K562 (cell line): ENCODE data around the gene GADD45B. TPM values are rescaled to one million over a fixed set of nuclear protein-coding genes. Genes with fewer than 3 reads are reported as not detected.

Experiments used
- CBFB ChIP-seq: sonication (generic); formaldehyde crosslinking; IDR thresholded peaks from 2 replicates; pipeline ENCODE4 v1.4.0; 2020; ENCODE audit warnings: mild to moderate bottlenecking, missing genetic modification reagents
- CCNT2 ChIP-seq: IDR thresholded peaks from 2 replicates; pipeline ENCODE4 v1.6.1; 2011; ENCODE audit warnings: borderline replicate concordance, low read depth, mild to moderate bottlenecking, moderate library complexity, mixed read lengths, low read length; ENCODE audit not compliant: insufficient read length; ENCODE audit errors: extremely low read depth
- EP400 ChIP-seq: fragments of 450-650 bp; IDR thresholded peaks from 2 replicates; pipeline ENCODE4 v1.6.1; 2017; ENCODE audit warnings: antibody characterized with exemption, mild to moderate bottlenecking, moderate library complexity
- FOXP1 ChIP-seq: sonication (generic); formaldehyde crosslinking; IDR thresholded peaks from 2 replicates; pipeline ENCODE4 v1.8.0; 2022; ENCODE audit warnings: mild to moderate bottlenecking, missing genetic modification reagents
- HEY1 ChIP-seq: fragments of 250-450 bp; sonication (Bioruptor Pico); IDR thresholded peaks from 2 replicates; pipeline ENCODE4 v1.5.0; 2020; ENCODE audit warnings: mild to moderate bottlenecking, moderate library complexity, borderline replicate concordance
- NFXL1 ChIP-seq: fragments of 450-650 bp; formaldehyde crosslinking; IDR thresholded peaks from 2 replicates; pipeline ENCODE4 v1.4.0; 2021; ENCODE audit warnings: mild to moderate bottlenecking
- NR2F6 ChIP-seq: fragments of 450-650 bp; formaldehyde crosslinking; IDR thresholded peaks from 2 replicates; pipeline ENCODE4 v1.4.0; 2020; ENCODE audit warnings: mild to moderate bottlenecking
- POLR2A ChIP-seq: fragments of 450-650 bp; conservative IDR thresholded peaks from 2 replicates; pipeline ENCODE4 v1.6.1; 2016
- PTTG1 ChIP-seq: fragments of 450-650 bp; IDR thresholded peaks from 2 replicates; pipeline ENCODE4 v1.6.1; 2016; ENCODE audit warnings: low read depth, mild to moderate bottlenecking, missing genetic modification characterization, missing compliant biosample characterization
- RBM25 ChIP-seq: fragments of 200-400 bp; formaldehyde crosslinking; IDR thresholded peaks from 2 replicates; pipeline ENCODE4 v1.6.1; 2018; ENCODE audit warnings: low read length, low read depth, moderate library complexity; ENCODE audit not compliant: severe bottlenecking
- SMARCA5 ChIP-seq: fragments of 450-650 bp; IDR thresholded peaks from 2 replicates; pipeline ENCODE4 v1.6.1; 2016
- SMARCE1 ChIP-seq: fragments of 450-650 bp; IDR thresholded peaks from 2 replicates; pipeline ENCODE4 v1.7.1; 2016; ENCODE audit warnings: mild to moderate bottlenecking
- SNIP1 ChIP-seq: fragments of 450-650 bp; IDR thresholded peaks from 2 replicates; pipeline ENCODE4 v1.7.1; 2017; ENCODE audit warnings: low read depth, mild to moderate bottlenecking
- SREBF1 ChIP-seq: fragments of 150-350 bp; IDR thresholded peaks from 2 replicates; pipeline ENCODE4 v1.6.1; 2014; ENCODE audit warnings: antibody characterized with exemption, low read depth, low read length, borderline replicate concordance
- TEAD1 ChIP-seq, 2 experiments: fragments of 450-650 bp in 1 of 2; sonication (generic) in 1 of 2; formaldehyde crosslinking; IDR thresholded peaks; 2 replicates each; pipeline versions ENCODE4 v1.4.0 to v1.8.0; 2020 to 2022; ENCODE audit warnings: mild to moderate bottlenecking in 2 of 2, missing genetic modification reagents in 1 of 2
- TFAM ChIP-seq: fragments of 250-450 bp; sonication (Bioruptor Pico); conservative IDR thresholded peaks from 2 replicates; pipeline ENCODE4 v1.5.0; 2021; ENCODE audit warnings: mild to moderate bottlenecking, moderate library complexity
- TGIF2 ChIP-seq: sonication (generic); formaldehyde crosslinking; IDR thresholded peaks from 2 replicates; pipeline ENCODE4 v1.8.1; 2022; ENCODE audit warnings: mild to moderate bottlenecking, missing genetic modification reagents, moderate library complexity
- ZBTB34 ChIP-seq: fragments of 250-450 bp; sonication (Bioruptor Pico); IDR thresholded peaks from 2 replicates; pipeline ENCODE4 v1.8.0; 2021; ENCODE audit warnings: mild to moderate bottlenecking, moderate library complexity
- ZNF589 ChIP-seq: fragments of 200-800 bp; sonication (Bioruptor generic); IDR thresholded peaks from 2 replicates; pipeline ENCODE4 v1.6.1; 2016; ENCODE audit warnings: low read depth, missing genetic modification characterization, missing compliant biosample characterization
- ZNF778 ChIP-seq: fragments of 450-650 bp; formaldehyde crosslinking; IDR thresholded peaks from 2 replicates; pipeline ENCODE4 v1.4.0; 2020; ENCODE audit warnings: mild to moderate bottlenecking, moderate library complexity
- polyA plus RNA-seq, 8 experiments: library from polyadenylated mRNA; depleted of rRNA in 4 of 8; stranded (reverse) in 5 of 8; unstranded in 3 of 8; fragments of >200 nt; fragmentation: Nextera tagmentation in 2 of 8; fragmentation: Illumina TruSeq in 1 of 8; extraction: Ambion mirVana in 2 of 8; extraction: Trizol in 1 of 8; gene quantifications; 2 replicates each; pipeline versions ENCODE4 v1.2.1 to v1.2.3, GENCODE V29; 2011 to 2014; ENCODE audit warnings: inconsistent platforms in 1 of 8, missing spikeins in 1 of 8
- total RNA-seq, 7 experiments: library from RNA; depleted of rRNA in 6 of 7; stranded (reverse); fragments of >200 nt in 6 of 7; fragmentation: Illumina TruSeq in 2 of 7; extraction: Trizol in 2 of 7; gene quantifications; 2 replicates each; pipeline versions ENCODE4 v1.2.1 to v1.2.3, GENCODE V29; 2011 to 2021; ENCODE audit warnings: low replicate concordance in 1 of 7
- TF ChIP-seq, protein P1 (sequence below): fragments of 450-650 bp; IDR thresholded peaks from 2 replicates; pipeline ENCODE4 v1.6.1; 2016; ENCODE audit warnings: antibody characterized with exemption
- TF ChIP-seq, protein P2 (sequence below): fragments of 250-450 bp; sonication (Bioruptor Pico); IDR thresholded peaks from 2 replicates; pipeline ENCODE4 v1.4.0; 2020; ENCODE audit warnings: borderline replicate concordance
- TF ChIP-seq, protein P3 (sequence below): sonication (generic); formaldehyde crosslinking; IDR thresholded peaks from 2 replicates; pipeline ENCODE4 v1.8.0; 2022; ENCODE audit warnings: mild to moderate bottlenecking, missing genetic modification reagents, borderline replicate concordance

The GADD45B gene
- total and polyA plus RNA-seq, 9 of the 15 experiments (the other 6 are each of a cell fraction or from before 2014, with no cell fraction given): 0.06 to 4.1 (median 2.1) TPM

DNA sequence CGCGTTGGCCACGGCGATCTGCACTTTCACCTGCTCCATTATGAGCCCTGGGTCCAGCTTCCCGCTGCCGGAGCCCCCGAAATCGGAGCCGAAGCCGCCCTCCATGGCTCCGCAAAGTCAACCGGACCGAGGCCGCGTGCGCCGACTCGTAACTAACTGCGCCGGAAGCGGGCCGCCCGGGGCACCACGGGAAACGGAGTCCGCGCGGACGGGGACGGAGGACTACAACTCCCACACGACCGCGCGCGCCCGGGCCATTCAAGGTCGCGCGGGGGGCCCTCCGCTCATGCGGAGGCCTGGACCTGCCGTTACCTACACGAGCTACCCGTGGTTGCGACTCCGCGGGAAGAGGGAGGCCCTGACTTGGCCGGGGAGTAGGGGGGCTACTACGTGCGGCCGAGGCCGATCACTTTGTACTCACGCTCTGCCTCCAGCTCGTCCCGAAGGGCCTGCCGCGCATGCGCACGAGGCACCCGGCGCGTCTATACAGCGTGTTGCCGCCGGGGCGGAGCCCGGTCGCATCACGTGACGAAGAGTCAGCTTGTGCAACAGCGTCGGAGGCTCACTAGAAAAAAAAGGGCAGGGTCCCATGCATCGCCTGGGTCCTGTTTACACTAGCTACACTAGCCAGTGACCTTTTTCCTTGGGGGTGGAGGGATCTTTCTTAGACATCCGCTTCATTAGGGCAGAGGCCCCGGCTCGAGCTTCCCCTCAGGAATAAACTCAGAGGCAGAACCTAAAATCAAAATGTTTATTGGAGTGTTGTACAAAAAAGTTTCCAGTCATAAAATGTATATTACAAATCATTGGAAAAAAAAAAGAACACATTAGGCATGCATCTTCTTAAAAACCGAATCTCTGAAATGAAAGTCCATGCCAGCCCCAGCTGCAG lies 48.3 kb upstream of the GADD45B start, which contains the start of gene TIMM13 (continued):
- TF ChIP-seq TFAM (CRISPR knock-in tag): no peak
- no peak for TF ChIP-seq PTTG1 (tag)
- TF ChIP-seq SMARCE1: no peak
- no peak for TF ChIP-seq SNIP1
- no peak for TF ChIP-seq TGIF2 (CRISPR knock-in tag)
- TF ChIP-seq, protein P1, sequence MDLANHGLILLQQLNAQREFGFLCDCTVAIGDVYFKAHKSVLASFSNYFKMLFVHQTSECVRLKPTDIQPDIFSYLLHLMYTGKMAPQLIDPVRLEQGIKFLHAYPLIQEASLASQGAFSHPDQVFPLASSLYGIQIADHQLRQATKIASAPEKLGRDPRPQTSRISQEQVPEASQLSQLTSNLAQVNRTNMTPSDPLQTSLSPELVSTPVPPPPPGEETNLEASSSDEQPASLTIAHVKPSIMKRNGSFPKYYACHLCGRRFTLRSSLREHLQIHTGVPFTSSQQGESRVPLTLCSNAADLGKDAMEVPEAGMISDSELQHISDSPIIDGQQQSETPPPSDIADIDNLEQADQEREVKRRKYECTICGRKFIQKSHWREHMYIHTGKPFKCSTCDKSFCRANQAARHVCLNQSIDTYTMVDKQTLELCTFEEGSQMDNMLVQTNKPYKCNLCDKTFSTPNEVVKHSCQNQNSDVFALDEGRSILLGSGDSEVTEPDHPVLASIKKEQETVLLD: peak; percentile 99
- no peak for TF ChIP-seq HEY1 (CRISPR knock-in tag)
- no peak for TF ChIP-seq NFXL1
- no peak for TF ChIP-seq ZNF778 (CRISPR knock-in tag)
- no peak for TF ChIP-seq ZBTB34 (CRISPR knock-in tag)
- TF ChIP-seq SREBF1: no peak
- TF ChIP-seq TEAD1 (CRISPR knock-in tag; IDR thresholded peaks at IDR 0.05): peak in 1 of 2 experiments; percentile 67; a peak in 3 of 4 replicates
- TF ChIP-seq FOXP1 (CRISPR knock-in tag): peak; percentile 32; the same call in 1 of the 2 replicates
- TF ChIP-seq POLR2A: peak; percentile 93
- no peak for TF ChIP-seq NR2F6
- TF ChIP-seq EP400: peak; percentile 99
- peak; percentile 77; the same call in 1 of the 2 replicates for TF ChIP-seq ZNF589 (CRISPR knock-in tag)
- TF ChIP-seq RBM25: no peak
- TF ChIP-seq CBFB (CRISPR knock-in tag): no peak
- TF ChIP-seq CCNT2: peak; percentile 64
- TF ChIP-seq SMARCA5: no peak
- TF ChIP-seq, protein P2, sequence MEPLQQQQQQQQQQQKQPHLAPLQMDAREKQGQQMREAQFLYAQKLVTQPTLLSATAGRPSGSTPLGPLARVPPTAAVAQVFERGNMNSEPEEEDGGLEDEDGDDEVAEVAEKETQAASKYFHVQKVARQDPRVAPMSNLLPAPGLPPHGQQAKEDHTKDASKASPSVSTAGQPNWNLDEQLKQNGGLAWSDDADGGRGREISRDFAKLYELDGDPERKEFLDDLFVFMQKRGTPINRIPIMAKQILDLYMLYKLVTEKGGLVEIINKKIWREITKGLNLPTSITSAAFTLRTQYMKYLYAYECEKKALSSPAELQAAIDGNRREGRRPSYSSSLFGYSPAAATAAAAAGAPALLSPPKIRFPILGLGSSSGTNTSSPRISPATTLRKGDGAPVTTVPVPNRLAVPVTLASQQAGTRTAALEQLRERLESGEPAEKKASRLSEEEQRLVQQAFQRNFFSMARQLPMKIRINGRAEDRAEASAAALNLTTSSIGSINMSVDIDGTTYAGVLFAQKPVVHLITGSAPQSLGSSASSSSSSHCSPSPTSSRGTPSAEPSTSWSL: no peak
- TF ChIP-seq, protein P3, sequence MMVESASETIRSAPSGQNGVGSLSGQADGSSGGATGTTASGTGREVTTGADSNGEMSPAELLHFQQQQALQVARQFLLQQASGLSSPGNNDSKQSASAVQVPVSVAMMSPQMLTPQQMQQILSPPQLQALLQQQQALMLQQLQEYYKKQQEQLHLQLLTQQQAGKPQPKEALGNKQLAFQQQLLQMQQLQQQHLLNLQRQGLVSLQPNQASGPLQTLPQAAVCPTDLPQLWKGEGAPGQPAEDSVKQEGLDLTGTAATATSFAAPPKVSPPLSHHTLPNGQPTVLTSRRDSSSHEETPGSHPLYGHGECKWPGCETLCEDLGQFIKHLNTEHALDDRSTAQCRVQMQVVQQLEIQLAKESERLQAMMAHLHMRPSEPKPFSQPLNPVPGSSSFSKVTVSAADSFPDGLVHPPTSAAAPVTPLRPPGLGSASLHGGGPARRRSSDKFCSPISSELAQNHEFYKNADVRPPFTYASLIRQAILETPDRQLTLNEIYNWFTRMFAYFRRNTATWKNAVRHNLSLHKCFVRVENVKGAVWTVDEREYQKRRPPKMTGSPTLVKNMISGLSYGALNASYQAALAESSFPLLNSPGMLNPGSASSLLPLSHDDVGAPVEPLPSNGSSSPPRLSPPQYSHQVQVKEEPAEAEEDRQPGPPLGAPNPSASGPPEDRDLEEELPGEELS (CRISPR knock-in tag): no peak
